Measurements from ENCODE around the gene MAPK14. TPM values are rescaled to one million over a fixed set of nuclear protein-coding genes. Genes with fewer than 3 reads are reported as not detected.

Gene MAPK14
- total and polyA plus RNA-seq, 2 donors (not counting 3 experiments of a cell fraction or from before 2014, with no cell fraction given): 33.3 to 54.1 TPM

DNA sequence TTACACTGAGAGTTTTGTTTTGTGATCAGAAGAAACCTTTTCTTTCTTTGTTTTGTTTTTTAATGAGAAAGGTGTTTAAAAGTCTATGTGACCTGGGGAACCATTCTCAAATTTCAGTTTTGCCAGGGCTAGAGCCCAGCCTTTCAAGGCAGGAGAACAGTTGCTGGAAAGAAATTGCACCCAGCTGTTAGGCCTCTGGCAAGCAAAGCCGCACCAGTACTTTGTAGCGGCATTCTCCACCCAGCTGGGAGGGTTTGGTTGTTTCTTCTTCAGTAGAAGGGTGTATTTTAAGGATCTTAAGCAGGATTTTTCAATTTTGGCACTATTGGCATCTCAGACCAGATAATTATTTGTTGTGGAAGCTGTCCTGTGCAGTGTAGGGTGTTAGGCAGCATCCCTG lies 86.1 kb downstream of the MAPK14 start:
- H3K36me3 ChIP-seq (ENCODE audit: control insufficient read depth in 2 of 2, extremely low read depth in 1 of 2, insufficient read depth in 2 of 2, low read length in 2 of 2): peaks cover 10 to 13% of the 10 kb centered on the region in 2 experiments
- DNase-seq (ENCODE audit: low read depth, low spot score) (no peak), FAIRE-seq (no peak)
- H3K9me3 ChIP-seq (replicated peaks; ENCODE audit: control insufficient read depth, insufficient read depth, low read length): no peaks in the 10 kb centered on the region
- no peak overlapping the region for H3K9ac ChIP-seq (replicated peaks; ENCODE audit: extremely low read depth, insufficient read depth, low read length)
- no peak overlapping the region for H3K4me2 ChIP-seq (ENCODE audit: insufficient read depth, low read length)
- H3K27ac ChIP-seq (ENCODE audit: insufficient read depth, low read depth, low read length): no peak overlapping the region
- H3K4me1 ChIP-seq (ENCODE audit: control insufficient read depth, extremely low read depth, insufficient read depth, low read length): no peaks in the 10 kb centered on the region
- no peak overlapping the region for H3K4me3 ChIP-seq (replicated peaks in 1 of 3; ENCODE audit: insufficient read depth in 1 of 3, low read depth in 1 of 3, low read length in 3 of 3)
- H3K9me1 ChIP-seq (replicated peaks; ENCODE audit: control insufficient read depth, extremely low read depth, insufficient read depth, low read length): no peaks in the 10 kb centered on the region
- no peak overlapping the region for H2AFZ ChIP-seq (ENCODE audit: low read depth, low read length)
- no peaks in the 10 kb centered on the region for H3K79me2 ChIP-seq (ENCODE audit: control insufficient read depth, insufficient read depth, low read length)
- no peak for TF ChIP-seq MYC (IDR thresholded peaks at IDR 0.05; ENCODE audit: low read depth, low read length)
- TF ChIP-seq POLR2AphosphoS5 (IDR thresholded peaks at IDR 0.05; ENCODE audit: insufficient read depth, low read depth, low read length): no peak
- TF ChIP-seq, protein P1, sequence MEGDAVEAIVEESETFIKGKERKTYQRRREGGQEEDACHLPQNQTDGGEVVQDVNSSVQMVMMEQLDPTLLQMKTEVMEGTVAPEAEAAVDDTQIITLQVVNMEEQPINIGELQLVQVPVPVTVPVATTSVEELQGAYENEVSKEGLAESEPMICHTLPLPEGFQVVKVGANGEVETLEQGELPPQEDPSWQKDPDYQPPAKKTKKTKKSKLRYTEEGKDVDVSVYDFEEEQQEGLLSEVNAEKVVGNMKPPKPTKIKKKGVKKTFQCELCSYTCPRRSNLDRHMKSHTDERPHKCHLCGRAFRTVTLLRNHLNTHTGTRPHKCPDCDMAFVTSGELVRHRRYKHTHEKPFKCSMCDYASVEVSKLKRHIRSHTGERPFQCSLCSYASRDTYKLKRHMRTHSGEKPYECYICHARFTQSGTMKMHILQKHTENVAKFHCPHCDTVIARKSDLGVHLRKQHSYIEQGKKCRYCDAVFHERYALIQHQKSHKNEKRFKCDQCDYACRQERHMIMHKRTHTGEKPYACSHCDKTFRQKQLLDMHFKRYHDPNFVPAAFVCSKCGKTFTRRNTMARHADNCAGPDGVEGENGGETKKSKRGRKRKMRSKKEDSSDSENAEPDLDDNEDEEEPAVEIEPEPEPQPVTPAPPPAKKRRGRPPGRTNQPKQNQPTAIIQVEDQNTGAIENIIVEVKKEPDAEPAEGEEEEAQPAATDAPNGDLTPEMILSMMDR (IDR thresholded peaks at IDR 0.05; ENCODE audit: extremely low read depth in 1 of 2, insufficient read depth in 1 of 2, low read depth in 1 of 2, low read length in 2 of 2): no peak
- TF ChIP-seq POLR2A (IDR thresholded peaks at IDR 0.05; ENCODE audit: low read depth, low read length): no peak
- TF ChIP-seq FOS (IDR thresholded peaks at IDR 0.05; ENCODE audit: borderline replicate concordance, insufficient read depth, low read length): no peak
- TF ChIP-seq, protein P2, sequence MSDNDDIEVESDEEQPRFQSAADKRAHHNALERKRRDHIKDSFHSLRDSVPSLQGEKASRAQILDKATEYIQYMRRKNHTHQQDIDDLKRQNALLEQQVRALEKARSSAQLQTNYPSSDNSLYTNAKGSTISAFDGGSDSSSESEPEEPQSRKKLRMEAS (IDR thresholded peaks at IDR 0.05; ENCODE audit: insufficient read depth, insufficient read length): no peak
- no peak for TF ChIP-seq EZH2 (IDR thresholded peaks at IDR 0.05; ENCODE audit: borderline replicate concordance, low read depth, low read length, severe bottlenecking)
- TF ChIP-seq GATA2 (IDR thresholded peaks at IDR 0.05; ENCODE audit: insufficient read depth, insufficient read length, low read depth, low read length): no peak
- TF ChIP-seq JUN (IDR thresholded peaks at IDR 0.05; ENCODE audit: borderline replicate concordance, insufficient read depth, insufficient read length, low read depth): no peak
- BruUV-seq (replicated peaks): no TSS peak
- no peaks in the 10 kb centered on the region for H3K27me3 ChIP-seq (ENCODE audit: control insufficient read depth in 2 of 2, insufficient read depth in 2 of 2, low read length in 2 of 2)
- H4K20me1 ChIP-seq (replicated peaks; ENCODE audit: control insufficient read depth, extremely low read depth, insufficient read depth, low read length): no peaks in the 10 kb centered on the region
- dilution Hi-C loops (cut with MboI; ENCODE audit: extremely low pct_ligation_motif_present, low sequenced_read_pairs): no loop called here
- ChIA-PET POLR2A (no interaction called here), CTCF (no interaction called here)
- intact Hi-C loops (cut with micrococcal nuclease): no loop called here
